Mesodermal cell (in vitro differentiated cells): Measurements from ENCODE around the gene TRERF1.
"Not testable (repeated sequence)": the region's sequence is repeated elsewhere in the genome, so short reads cannot be mapped to it uniquely, and the experiment has no call there.

Experiments used
- H3K27ac ChIP-seq: 2 replicates; pipeline ENCODE4 v1.7.0; 2013; ENCODE audit warnings: mild to moderate bottlenecking, low read depth, low read length, moderate library complexity; ENCODE audit not compliant: severe bottlenecking
- H3K36me3 ChIP-seq: 2 replicates; pipeline ENCODE4 v1.7.1; 2013; ENCODE audit warnings: mild to moderate bottlenecking, low read length, moderate library complexity; ENCODE audit not compliant: control insufficient read depth, insufficient read depth
- H3K4me1 ChIP-seq: one replicate; pipeline ENCODE4 v1.7.1; 2013; ENCODE audit warnings: mild to moderate bottlenecking, low read length; ENCODE audit not compliant: insufficient read depth, control insufficient read depth, poor library complexity, severe bottlenecking
- H3K4me3 ChIP-seq: 2 replicates; pipeline ENCODE4 v1.7.0; 2013; ENCODE audit warnings: low read length, control low read depth, mild to moderate bottlenecking; ENCODE audit not compliant: insufficient read depth, poor library complexity, severe bottlenecking; ENCODE audit errors: extremely low read depth
- H3K9me3 ChIP-seq: 2 replicates; pipeline ENCODE4 v1.7.1; 2013; ENCODE audit warnings: mild to moderate bottlenecking, low read length, moderate library complexity; ENCODE audit not compliant: control insufficient read depth
- WGBS, 2 experiments: methylation state at CpG; one replicate each; pipeline ENCODE4 v1.1.5; 2013; ENCODE audit warnings: missing lambda C conversion rate in 2 of 2; ENCODE audit not compliant: insufficient coverage in 2 of 2; 5-methylcytosine and 5-hydroxymethylcytosine counted together

TRERF1 gene

DNA sequence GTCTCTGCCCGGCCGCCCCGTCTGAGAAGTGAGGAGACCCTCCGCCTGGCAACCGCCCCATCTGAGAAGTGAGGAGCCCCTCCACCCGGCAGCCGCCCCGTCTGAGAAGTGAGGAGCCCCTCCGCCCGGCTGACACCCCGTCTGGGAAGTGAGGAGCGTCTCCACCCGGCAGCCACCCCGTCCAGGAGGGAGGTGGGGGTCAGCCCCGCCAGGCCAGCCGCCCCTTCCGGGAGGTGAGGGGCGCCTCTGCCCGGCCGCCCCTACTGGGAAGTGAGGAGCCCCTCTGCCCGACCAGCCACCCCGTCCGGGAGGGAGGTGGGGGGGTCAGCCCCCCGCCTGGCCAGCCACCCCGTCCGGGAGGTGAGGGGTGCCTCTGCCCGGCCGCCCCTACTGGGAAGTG, 14.7 kb upstream of the TRERF1 start:
- H3K27ac ChIP-seq, H3K36me3 ChIP-seq, H3K4me3 ChIP-seq, H3K4me1 ChIP-seq, H3K9me3 ChIP-seq: not testable (repeated sequence)
- WGBS, 2 experiments, result 97% methylated on average over 6 of the region's 28 CpGs; no CpG with 5 or more reads in 1 of the 2 experiments

DNA sequence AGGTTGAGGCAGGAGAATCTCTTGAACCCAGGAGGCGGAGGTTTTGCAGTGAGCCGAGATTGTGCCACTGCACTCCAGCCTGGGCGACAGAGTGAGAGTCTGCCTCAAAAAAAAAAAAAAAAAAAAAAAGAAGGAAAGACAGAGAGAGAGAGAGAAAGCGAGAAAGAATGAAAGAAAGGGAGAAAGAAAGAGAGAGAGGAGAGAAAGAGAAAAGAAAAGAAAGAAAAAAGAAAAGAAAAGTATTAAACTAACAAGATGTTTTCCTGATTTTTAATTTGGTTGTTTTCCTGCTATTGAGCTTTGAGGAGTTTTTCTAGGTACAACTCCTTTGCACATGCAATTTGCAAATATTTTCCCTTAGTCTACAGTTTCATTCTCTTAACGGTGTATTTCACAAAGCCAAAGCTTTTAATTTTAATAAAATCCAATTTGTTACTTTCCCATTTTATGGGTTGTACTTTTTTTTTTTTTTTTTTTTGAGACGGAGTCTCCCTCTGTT, 10.8 kb upstream of the TRERF1 start:
- no peak overlapping the region for H3K27ac ChIP-seq
- no peak overlapping the region for H3K4me3 ChIP-seq
- WGBS, 2 experiments, result 100% methylated on average over 1 to 2 of the region's 6 CpGs
- no peaks in the 10 kb centered on the region for H3K36me3 ChIP-seq
- H3K9me3 ChIP-seq, result peaks cover 5% of the 10 kb centered on the region
- no peaks in the 10 kb centered on the region for H3K4me1 ChIP-seq

DNA sequence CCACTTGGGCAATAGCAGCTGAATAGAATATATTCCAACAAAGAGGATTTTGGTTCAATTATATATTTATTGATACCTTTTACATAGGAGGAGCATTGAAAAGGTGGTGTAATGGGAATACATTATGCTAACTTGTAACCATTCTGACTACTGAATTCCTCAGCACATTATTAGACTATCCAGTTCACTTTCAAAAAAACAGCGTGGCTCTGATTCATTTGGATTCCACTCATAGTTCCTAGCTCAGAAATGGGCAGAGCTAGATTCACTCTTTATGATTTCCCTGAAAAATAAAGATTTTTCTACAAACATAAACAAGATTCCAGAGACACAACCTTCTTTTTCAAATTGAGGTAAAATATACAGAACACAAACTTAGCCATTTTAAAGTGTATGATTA, 9.2 kb upstream of the TRERF1 start:
- H3K4me3 ChIP-seq, result no peak overlapping the region
- H3K4me1 ChIP-seq, result no peaks in the 10 kb centered on the region
- H3K36me3 ChIP-seq, result no peaks in the 10 kb centered on the region
- WGBS, 2 experiments, result 88% methylated on average over 1 of the region's 1 CpG
- H3K27ac ChIP-seq, result no peak overlapping the region
- no peaks in the 10 kb centered on the region for H3K9me3 ChIP-seq

DNA sequence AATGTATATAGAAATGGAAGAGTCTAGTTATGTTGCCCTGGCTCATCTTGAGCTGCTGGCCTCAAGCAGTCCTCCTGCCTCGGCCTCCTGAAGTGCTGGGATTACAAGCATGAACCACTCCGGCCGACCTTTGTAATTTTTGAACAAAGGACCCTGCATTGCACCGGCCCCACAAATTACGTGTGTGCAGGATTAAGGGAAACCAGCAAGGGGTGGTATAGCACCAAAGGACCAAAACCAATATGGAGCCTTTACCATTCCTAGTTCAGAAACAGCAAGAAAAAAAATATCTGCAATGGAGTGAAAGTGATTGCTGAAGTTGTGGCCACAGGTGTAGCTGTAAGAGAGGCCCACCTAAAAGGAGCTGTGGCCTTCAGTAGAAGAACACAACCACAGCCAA, 8.2 kb upstream of the TRERF1 start:
- Histone ChIP-seq H3K4me1 (no peaks in the 10 kb centered on the region), H3K4me3 (no peak overlapping the region), H3K27ac (no peak overlapping the region), H3K9me3 (no peaks in the 10 kb centered on the region), H3K36me3 (no peaks in the 10 kb centered on the region)
- 91 to 98% methylated on average over 4 to 5 of the region's 5 CpGs for WGBS, 2 experiments

DNA sequence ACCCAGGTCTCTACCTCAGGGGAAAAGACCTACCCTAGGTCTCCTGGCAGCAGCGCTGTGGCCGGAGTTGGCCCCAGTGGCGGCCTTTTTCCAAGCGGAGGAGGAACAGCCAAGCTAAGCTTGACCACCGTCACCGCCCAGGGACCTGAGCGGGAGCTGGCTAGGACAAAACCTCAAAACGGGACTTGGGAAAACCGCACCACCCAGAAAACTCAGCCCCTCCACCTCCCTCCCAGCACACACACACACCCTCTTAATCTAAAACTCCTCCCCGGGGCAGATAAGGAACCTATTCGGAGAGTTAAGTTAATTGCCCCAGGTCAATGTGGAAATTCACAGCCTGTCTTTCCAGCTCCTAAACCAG, 2.7 kb upstream of the TRERF1 start:
- H3K4me3 ChIP-seq, result peak overlapping the region; percentile 76
- WGBS, 2 experiments, result 0% methylated on average over 4 to 6 of the region's 11 CpGs
- H3K9me3 ChIP-seq, result no peaks in the 10 kb centered on the region
- peak overlapping the region; percentile 87 for H3K27ac ChIP-seq
- H3K4me1 ChIP-seq, result peaks cover 5% of the 10 kb centered on the region
- H3K36me3 ChIP-seq, result no peaks in the 10 kb centered on the region

DNA sequence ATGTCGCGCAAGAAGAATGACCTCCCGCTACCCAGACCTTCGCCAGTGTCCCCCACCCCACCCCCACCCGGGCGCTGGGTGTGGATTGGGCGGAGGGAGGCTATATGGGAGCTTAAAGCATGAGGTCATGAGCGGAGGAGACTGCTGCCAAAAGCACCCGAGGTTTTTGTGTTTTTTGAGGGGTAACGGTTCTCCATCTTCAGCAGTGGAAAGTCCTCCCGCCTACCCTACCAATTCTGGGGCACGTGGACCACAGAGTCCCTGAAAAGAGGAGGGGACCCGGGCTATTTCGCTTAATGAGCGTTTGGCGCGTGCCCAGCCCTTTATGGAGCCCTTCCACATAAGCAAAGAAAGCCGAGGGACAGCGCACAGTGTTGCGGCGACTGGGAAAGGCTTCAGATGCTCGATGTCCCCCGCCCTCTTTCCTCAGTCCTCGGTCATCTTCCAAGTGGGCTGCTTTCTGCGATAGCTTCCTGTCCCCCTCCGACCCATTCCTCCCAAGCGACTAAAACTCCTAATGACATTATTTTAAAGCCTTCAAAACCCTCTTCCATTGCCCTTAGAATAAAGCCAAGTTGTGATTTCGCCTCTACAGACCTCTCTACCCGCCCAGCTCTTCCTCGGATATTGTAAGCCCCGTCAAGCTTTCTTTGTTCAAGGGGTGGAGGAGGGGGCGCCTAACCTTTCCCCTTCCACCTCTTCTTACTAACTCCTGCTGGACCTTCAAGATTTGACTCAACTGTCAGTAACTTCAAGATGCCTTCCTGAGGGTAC, 2.1 kb upstream of the TRERF1 start:
- Histone ChIP-seq H3K4me3 (peak overlapping the region; percentile 76), H3K4me1 (peaks cover 10% of the 10 kb centered on the region), H3K27ac (peak overlapping the region; percentile 87), H3K9me3 (no peaks in the 10 kb centered on the region), H3K36me3 (no peaks in the 10 kb centered on the region)
- 1% methylated on average over 17 to 24 of the region's 32 CpGs for WGBS, 2 experiments

DNA sequence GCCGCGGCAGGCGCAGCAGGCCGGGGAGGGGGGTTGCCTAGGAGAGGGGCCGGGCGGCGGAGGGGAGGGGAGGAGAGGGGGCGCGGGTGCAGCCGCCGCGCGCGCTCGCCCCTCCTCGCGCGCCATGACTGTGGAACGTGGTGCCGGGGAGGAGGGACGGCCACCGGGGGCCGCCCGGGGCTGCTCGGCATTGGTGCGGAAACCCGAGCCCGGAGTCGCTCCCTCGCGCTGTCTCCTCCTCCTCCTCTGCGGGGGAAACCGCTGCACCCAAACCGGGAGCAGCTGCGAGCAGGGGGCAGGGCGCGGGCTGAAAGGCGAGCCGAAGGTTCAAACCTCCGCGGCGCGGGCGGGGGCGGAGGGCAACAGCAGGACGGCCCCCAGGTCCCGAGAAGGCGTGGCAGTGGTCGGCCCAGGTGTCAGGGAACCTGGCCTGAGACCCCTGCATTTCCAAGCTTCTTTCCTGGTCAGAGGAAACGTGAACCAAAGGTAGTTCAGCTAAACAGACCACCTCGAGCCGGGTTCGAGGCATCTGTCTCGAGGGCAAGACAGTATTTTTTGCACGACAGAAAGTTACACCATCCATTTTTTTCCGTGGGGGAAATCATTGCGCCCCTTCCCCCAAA, 1.4 kb upstream of the TRERF1 start:
- H3K4me3 ChIP-seq, result peak overlapping the region; percentile 76
- peak overlapping the region; percentile 87 for H3K27ac ChIP-seq
- WGBS, 2 experiments, result 0% methylated on average over 20 to 45 of the region's 57 CpGs
- H3K4me1 ChIP-seq, result peaks cover 13% of the 10 kb centered on the region
- H3K36me3 ChIP-seq, result no peaks in the 10 kb centered on the region
- H3K9me3 ChIP-seq, result no peaks in the 10 kb centered on the region

DNA sequence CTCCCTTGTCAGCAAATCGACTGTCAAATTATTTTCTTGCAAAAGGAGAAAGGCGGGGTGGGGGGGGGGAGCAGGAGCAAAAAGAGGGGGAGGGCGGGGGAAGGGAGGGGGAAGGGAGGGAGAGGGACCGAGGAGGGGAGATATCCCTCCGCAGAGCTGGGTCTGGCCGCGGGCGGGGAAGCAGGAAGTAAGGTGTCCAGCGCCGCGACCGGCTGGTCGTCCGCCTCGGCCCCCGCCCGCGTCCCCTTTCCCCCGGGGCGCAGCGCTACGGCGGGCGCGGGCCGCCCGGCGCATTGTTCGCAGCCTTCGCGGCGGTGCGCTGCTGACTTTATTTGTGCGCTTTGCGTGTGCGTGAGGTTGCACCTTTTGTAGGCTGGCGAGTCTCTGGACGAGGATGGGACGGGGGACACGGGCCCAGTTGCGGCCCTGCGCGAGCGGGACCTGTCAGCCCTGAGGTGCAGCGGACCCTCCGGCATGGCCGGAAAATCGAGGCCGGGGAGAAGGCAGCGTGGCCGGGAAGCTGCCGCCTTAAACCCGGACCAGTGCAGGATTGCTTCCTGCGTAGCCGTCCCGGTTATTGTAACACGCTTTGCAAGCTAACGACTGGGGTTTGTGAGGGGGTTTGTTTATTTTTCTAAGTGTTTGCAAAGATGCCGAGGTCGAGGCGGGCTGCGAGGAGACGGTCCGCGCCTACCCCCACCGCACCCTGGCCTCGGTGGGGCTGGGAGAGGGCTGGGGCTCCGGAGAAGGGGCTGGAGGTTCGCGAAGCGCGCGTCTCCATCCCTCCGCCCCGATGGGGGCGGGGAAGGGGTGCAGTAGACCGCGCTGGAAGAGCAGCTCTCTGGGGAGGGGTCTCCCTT, 675 bp upstream of the TRERF1 start:
- WGBS, 2 experiments, result 0% methylated on average over 39 to 59 of the region's 78 CpGs
- peaks cover 13% of the 10 kb centered on the region for H3K4me1 ChIP-seq
- no peaks in the 10 kb centered on the region for H3K36me3 ChIP-seq
- H3K27ac ChIP-seq, result peak overlapping the region; percentile 87
- H3K4me3 ChIP-seq, result peak overlapping the region; percentile 76
- H3K9me3 ChIP-seq, result no peaks in the 10 kb centered on the region

DNA sequence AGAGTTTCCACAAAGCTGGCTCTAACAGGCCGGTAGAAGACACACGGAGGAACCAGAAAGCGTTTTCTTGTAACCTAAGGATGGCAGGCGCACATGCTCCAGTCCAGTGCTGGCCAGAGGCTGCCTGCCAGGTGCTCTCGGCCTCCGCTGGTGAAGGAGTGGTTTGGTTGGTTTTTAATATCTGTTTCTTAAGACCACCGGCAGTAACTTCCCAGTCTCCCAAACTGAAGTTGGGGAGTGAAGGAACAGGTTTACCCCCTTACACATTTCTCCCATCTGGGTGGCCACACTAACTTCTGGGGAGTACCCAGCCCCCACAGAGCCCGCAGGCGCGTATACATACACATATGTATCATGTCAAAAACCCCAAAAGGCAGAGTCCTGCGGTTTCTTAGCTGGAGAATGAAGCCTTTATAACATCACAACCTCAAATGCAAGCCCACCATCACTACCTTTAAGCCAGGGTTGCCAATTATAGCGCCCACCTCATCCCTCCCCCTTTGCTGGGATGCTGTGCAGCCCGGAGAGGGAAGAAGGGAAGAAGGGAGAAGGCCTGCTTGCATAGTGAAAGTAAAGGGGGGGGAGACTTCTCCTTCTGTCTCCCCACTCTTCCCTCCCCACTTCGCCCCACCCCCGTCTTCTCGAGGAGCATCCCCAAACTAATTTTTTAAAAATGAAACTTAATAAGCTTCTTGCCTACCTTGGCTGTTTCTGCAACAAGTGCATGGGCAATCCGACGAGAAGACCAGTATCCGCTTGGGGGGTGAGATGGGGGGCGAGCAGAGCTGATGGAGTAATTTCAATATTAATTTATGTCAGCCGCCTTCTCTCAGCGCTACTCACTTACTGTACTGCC, 1.0 kb downstream of the TRERF1 start:
- Histone ChIP-seq H3K4me3 (peak overlapping the region; percentile 76), H3K27ac (peak overlapping the region; percentile 11), H3K36me3 (no peaks in the 10 kb centered on the region), H3K4me1 (peaks cover 13% of the 10 kb centered on the region), H3K9me3 (no peaks in the 10 kb centered on the region)
- 11% methylated on average over 6 to 7 of the region's 22 CpGs for WGBS, 2 experiments

DNA sequence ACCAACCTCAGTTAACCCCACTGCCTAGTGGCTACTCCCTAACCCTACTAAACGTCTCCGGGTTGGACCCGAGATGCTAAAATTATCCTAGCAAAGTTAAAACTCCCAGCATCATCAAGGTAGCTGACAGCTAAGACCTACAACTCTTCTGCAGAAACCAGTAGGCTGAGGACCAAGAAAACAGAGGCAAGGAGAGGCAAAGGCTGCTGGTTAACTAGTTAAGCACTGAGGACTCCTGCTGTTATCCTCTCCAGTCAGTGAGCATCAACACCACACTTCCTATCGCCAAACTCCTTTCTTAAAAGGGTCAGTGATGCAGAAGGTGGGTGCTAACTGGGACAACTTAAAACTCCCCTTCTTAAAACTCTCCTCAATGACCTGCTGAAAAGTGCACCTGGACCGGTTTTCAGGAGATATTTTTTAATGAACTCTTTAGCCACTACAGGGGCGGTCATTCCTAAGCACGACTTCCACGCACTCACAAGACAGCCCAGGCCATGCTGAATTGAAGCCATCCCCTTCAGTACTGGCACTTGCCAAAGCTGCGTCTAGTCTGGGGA, 1.7 kb downstream of the TRERF1 start:
- peaks cover 13% of the 10 kb centered on the region for H3K4me1 ChIP-seq
- H3K27ac ChIP-seq, result peak overlapping the region; percentile 11
- H3K36me3 ChIP-seq, result no peaks in the 10 kb centered on the region
- H3K4me3 ChIP-seq, result peak overlapping the region; percentile 76
- WGBS, 2 experiments, result 9 to 12% methylated on average over 5 to 8 of the region's 9 CpGs
- H3K9me3 ChIP-seq, result no peaks in the 10 kb centered on the region
